Measurements from ENCODE around the gene LGR6.
"Not testable (repeated sequence)": the region's sequence is repeated elsewhere in the genome, so short reads cannot be mapped to it uniquely, and the experiment has no call there.

Gene LGR6

GRCh38 chr1:202242080-202242419, 48.5 kb downstream of the LGR6 start:
- no peak for DNase-seq (ENCODE audit: low read depth)

DNA sequence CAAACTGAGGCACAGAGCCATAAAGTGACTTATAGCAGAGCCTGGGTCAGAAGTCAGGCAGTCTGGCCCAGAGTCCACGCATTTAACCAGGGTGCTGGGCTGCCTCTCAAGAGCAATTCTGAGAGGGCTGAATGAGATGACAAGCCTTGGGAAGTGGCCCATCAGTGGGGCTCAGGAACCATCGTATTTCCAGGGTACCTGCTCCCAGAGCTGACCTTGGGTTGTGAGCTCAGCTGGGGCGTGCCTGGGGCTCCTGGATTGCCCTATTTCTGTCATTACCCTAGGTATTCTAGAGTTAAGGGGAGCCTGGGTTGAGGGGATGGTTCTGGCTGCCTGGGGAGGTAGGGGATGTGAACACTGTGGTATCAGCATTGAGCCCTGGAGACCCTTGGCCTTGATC, 49.4 kb downstream of the LGR6 start:
- DNase-seq (ENCODE audit: low read depth), result no peak

DNA sequence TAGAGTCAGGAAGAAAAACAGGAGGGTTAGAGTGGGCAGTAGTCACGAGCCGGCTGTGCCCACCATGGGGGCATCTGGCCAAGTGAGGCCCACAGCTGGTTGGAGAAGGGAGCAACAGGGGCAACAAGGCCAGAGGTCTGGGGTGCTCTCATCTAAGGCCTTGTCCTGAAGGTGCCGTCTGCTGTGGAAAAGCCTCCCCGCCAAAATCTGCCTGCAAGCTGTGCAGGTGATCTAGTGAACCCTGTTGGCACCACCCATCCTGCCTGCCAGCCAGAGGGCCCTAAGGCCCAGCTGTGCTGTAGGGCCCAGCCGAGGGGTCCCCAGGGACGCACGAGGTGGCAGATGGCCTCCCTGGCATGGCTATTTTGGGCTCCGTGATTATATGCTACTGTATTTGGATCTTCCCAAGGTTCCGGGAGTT, 51.3 kb downstream of the LGR6 start:
- no peak for DNase-seq (ENCODE audit: low read depth)

DNA sequence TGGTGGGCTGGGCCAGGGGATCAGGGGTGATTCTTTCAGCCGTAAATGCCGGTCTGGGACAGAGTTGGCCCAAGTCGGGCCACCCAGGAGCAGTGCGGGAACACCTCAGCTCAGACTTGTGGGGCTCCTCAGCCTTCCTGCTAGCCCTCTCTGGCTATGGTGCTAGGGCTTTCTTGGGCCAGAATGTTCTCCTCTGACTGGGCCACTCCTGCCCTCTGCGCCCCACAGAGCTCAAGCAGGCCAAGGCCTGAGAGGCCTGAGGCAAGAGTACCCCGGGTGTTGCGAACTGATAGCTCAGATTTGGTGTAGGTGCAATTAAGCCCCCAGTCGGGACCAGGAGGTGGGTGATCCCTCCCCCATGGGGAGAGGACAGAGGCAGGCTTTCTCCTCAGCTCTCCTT, 51.8 kb downstream of the LGR6 start:
- no peak for DNase-seq (ENCODE audit: low read depth)

DNA sequence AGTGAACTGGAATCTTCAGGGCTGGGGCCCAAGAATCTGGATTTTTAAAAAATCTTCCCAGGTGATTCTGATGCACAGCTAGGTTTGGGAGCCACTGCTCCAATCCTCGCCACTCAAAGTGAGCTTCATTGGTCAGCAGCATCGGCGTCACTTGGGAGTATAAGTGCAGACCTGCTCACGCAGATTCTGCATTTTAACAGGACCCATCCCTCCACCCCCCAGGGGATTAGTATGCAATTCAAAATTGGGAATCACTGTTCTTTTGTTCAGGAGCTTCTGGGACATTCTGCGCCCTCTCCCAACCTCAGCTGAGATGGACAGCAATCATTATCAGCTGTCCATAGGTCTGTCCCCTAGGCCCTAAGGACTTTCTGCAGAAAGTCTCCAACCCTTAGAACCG, 53.5 kb downstream of the LGR6 start:
- DNase-seq (ENCODE audit: low read depth), result no peak

- DNase-seq (ENCODE audit: low read depth), result no peak
These were observed 54.5 kb downstream of the LGR6 start for GRCh38 chr1:202247837-202248795.

DNA sequence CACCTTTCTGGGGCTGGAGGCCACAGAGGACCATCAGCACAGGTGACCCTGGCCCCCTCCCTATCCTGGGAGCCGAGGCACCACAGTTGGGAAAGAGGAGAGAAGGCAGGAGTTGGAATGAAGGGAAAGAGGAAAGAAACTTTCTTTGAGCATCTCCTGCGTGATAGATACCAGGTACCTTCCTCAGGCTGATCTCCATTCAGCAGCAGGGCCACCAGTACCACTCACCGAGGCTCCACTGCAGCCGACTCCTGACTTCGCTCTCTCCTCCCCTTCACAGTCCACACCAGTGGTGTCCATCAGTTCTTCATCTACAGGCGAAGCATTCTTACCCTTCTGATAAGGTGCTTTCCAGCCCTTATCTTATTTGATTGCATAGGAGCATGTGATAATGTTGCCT, 55.3 kb downstream of the LGR6 start:
- DNase-seq (ENCODE audit: low read depth), result no peak

- DNase-seq (ENCODE audit: low read depth), result no peak
These were observed 55.8 kb downstream of the LGR6 start for GRCh38 chr1:202249436-202249835.

- DNase-seq (ENCODE audit: low read depth), result no peak
These were observed 56.2 kb downstream of the LGR6 start for GRCh38 chr1:202249846-202250245.

GRCh38 chr1:202250982-202251381, 57.4 kb downstream of the LGR6 start:
- DNase-seq (ENCODE audit: low read depth), result no peak

DNA sequence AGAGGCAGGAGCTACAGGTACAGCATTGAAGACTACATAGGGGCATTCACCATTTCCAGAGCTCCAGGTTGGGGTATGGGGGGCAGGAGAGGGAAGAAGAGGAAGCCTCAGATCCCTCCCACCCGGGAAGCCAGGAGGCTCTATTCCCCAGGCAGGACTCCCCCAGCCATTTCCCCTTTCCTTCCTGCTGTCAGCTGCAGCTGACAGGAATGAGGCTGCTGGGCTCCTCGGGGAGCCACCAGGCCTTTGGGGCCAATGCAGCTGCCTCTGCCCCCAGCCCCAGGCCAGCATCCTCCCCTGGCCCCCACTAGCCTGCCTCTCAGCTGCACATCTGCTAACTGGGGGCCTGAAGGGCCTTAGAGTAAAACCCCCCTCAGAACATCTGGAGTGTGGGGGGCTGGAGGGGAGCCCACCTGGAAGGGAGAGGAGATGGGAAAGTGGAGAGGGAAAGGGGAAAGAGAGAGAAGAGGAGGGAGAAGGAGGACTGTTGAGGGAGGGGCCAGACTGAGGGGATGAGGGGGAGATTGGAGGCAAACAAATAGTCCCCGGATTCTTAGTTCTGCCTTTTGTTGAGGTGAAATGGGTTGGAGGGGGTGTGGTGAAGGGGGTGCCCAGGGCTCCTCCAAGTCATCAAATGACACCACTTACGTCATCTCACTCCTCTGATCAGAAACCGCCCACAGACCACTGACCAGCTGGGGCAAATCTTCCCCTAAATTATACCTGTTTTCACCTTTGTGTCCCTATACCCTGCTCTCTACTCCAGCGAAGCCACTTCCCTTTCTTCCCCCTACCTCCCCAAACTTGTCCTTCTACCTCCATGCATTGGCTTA, 58.0 kb downstream of the LGR6 start:
- no peak for DNase-seq (ENCODE audit: low read depth)

DNA sequence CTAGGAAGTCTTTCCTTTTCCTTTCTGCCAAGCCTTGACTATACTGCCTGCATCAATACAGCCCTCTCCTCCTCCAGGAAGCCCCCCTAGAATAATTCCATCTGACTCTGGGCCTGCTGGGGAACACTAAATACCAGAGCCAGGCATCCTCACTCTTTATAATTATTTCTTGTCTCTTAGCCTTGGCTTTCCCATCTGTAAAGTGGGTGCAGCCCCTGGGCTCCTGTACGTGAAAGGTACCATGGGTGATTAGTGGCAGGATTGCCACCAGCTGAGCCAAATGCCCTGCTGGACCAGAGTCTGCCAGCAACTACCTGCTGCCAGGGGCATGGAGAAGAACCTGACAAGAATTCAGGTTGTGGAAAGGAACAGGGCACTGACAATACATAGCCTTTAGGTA, 58.7 kb downstream of the LGR6 start:
- DNase-seq (ENCODE audit: low read depth), result no peak

DNA sequence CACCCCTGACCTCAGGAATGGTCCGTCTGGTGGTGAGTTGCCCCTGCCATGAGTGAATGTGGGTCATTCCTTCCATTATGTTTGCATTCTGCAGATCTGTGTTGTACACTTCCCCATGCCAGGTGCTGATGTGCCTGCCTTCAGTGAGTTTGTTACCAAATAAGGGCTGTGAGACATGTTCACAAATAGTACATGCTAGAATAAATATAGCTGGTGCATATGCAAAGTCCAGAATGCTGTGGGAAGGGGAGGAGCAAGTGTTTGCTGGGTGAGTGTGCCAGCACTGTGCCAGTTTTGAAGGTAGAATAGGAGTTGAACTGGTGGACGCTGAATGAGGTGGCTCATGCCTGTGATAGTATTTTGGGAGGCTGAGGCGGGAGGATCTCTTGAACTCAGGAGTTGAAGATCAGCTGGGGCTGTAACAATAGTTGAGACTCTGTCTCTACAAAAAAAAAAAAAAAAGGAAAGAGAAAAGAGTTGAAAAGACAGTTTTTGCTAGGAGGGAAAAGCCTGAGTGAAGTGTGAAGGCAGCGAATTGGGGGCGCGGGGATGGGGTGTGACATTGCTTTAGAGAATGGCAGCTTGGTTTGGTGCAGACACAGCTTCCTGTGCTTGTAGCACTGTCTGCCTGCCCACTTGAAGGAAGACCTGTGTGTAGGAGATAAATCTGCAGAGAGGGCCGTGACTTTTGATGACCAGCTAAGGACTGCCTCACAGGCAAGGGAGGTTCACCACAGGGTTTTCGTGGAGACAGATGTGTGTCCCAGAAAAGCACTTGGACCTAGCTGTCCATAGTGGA, 61.1 kb downstream of the LGR6 start:
- no peak for DNase-seq (ENCODE audit: low read depth)

DNA sequence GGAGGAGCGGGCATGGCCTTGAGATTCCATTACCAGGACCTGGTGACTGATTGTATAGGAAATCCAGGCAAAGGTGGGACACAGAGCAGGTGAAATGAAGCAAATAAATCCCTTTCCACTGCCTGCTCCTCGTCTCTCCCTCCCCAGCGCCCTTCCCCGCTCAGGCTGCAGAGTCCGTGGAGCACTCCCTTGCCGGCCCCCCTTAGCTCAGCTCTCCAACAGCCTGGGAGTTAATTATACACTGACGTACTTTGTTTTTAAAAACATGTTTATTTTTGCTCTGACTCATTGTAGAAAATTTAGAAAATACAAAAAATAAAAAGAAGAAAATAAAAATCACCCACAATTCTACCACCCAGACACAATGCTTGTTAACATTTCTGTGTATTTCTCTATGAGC, 61.7 kb downstream of the LGR6 start:
- DNase-seq (ENCODE audit: low read depth), result no peak

DNA sequence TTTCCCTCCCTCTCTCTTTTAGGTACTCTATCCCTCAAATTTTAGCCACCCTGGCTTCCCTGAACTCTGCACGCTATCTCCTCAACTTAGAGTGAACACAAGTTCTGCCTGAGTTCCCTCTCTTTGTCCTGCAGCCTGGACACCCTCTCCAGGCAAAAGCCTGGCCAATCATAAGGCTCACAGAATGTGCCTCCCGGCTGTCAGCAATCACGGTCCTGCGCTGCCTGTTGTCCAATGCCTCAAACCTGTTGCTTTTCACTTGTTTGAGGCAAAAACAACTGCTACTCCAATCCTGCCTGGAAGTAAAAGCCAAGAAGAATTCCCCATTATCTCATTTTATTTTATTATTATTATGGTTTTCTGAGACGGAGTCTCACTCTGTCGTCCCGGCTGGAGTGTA, 66.1 kb downstream of the LGR6 start:
- no peak for DNase-seq (ENCODE audit: low read depth)

DNA sequence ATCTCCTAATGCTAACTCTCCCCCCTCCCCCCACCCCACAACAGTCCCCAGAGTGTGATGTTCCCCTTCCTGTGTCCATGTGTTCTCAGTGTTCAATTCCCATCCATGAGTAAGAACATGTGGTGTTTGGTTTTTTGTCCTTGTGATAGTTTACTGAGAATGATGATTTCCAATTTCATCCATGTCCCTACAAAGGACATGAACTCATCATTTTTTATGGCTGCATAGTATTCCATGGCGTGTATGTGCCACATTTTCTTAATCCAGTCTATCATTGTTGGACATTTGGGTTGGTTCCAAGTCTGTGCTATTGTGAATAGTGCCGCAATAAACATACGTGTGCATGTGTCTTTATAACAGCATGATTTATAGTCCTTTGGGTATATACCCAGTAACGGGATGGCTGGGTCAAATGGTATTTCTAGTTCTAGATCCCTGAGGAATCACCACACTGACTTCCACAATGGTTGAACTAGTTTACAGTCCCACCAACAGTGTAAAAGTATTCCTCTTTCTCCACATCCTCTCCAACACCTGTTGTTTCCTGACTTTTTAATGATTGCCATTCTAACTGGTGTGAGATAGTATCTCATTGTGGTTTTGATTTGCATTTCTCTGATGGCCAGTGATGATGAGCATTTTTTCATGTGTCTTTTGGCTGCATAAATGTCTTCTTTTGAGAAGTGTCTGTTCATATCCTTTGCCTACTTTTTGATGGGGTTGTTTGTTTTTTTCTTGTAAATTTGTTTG, 67.8 kb downstream of the LGR6 start:
- DNase-seq (ENCODE audit: low read depth), result not testable (repeated sequence)

- no peak for DNase-seq (ENCODE audit: low read depth)
These were observed 70.0 kb downstream of the LGR6 start for GRCh38 chr1:202263628-202264027.

DNA sequence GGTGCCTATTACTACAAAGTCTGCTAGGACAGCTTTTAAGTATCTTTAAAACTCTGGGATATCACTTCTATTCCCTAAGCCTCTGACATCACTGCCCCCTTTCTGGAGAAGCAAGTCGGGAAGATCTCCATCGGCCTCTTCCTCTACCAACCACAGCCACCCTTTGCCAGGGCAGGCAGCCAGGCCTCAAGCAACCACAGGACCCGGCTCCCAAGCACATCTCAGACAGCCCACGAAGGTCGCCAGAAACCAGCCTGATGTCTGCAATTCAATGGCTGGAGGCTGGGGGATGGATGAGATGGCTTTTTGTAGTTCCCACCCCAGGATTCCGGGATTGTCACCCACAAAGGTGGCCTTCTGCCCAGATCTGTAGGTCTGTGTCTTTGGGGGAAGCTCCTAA, 70.7 kb downstream of the LGR6 start:
- DNase-seq (ENCODE audit: low read depth), result no peak

- no peak for DNase-seq (ENCODE audit: low read depth)
These were observed 71.1 kb downstream of the LGR6 start for GRCh38 chr1:202264726-202265125.

GRCh38 chr1:202266061-202266765, 72.6 kb downstream of the LGR6 start:
- no peak for DNase-seq (ENCODE audit: low read depth)

DNA sequence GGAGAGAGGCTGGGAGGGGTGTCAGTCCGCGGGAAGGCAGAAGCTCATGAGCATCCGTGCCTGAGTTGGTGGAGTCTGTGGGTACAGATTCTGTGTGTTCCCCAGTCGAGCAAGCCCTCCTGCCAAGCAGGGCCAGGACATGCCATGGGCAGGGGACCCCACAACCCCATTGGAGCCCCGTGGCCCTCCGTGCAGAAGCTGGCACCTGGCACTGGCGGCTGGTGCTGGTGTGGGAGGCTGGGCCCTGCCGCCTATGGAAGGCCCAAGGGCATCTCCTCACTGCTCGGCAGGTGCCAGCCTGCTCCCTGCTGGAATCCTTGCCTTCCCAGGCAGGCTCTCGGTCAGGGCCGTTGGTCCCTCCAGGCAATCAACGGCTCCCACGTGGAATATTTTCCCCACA, 74.4 kb downstream of the LGR6 start:
- no peak for DNase-seq (ENCODE audit: low read depth)

Measured in stimulated activated CD8-positive, alpha-beta memory T cell treated with anti-CD3 and anti-CD28 coated beads, Interleukin-4, amount 100 ng/mL, for 24 hours (primary cell).